Measurements from ENCODE around the gene ITIH5. TPM values are rescaled to one million over a fixed set of nuclear protein-coding genes. Genes with fewer than 3 reads are reported as not detected.

ITIH5 gene
- total and polyA plus RNA-seq, 2 of the 13 experiments (the other 11 are each of a cell fraction or from before 2014, with no cell fraction given) = 4.7 to 8.9 TPM

GRCh38 chr10:7567911-7568620 lies 98.7 kb downstream of the ITIH5 start:
- intact Hi-C loops (cut with micrococcal nuclease; ENCODE audit: unreplicated experiment) (no loop called here), in situ Hi-C loops (cut with HindIII; ENCODE audit: extremely low pct_ligation_motif_present, low pct_unique_long_range_greater_than_20kb) (no loop called here)
- no peaks in the 10 kb centered on the region for H3K4me1 ChIP-seq (ENCODE audit: insufficient read depth, low read length)
- FAIRE-seq (no peak), ATAC-seq (no peak), DNase-seq (ENCODE audit: low spot score) (no peak)
- POLR2A ChIA-PET = no interaction called here
- no peak overlapping the region for H3K4me3 ChIP-seq (replicated peaks in 1 of 3; ENCODE audit: insufficient read depth in 1 of 3, low read depth in 2 of 3, low read length in 3 of 3)
- no peak overlapping the region for H3K4me2 ChIP-seq (ENCODE audit: low read depth, low read length)
- no peaks in the 10 kb centered on the region for H3K27me3 ChIP-seq (ENCODE audit: control insufficient read depth in 1 of 2, insufficient read depth in 2 of 2, low read length in 2 of 2)
- no peak overlapping the region for H3K27ac ChIP-seq (ENCODE audit: extremely low read length, insufficient read depth, low read length)
- H3K9ac ChIP-seq (ENCODE audit: insufficient read depth, low read depth, low read length) = no peak overlapping the region
- TF ChIP-seq ZMYM4 (CRISPR knock-in tag; IDR thresholded peaks at IDR 0.05) = no peak
- TF ChIP-seq, protein P1, sequence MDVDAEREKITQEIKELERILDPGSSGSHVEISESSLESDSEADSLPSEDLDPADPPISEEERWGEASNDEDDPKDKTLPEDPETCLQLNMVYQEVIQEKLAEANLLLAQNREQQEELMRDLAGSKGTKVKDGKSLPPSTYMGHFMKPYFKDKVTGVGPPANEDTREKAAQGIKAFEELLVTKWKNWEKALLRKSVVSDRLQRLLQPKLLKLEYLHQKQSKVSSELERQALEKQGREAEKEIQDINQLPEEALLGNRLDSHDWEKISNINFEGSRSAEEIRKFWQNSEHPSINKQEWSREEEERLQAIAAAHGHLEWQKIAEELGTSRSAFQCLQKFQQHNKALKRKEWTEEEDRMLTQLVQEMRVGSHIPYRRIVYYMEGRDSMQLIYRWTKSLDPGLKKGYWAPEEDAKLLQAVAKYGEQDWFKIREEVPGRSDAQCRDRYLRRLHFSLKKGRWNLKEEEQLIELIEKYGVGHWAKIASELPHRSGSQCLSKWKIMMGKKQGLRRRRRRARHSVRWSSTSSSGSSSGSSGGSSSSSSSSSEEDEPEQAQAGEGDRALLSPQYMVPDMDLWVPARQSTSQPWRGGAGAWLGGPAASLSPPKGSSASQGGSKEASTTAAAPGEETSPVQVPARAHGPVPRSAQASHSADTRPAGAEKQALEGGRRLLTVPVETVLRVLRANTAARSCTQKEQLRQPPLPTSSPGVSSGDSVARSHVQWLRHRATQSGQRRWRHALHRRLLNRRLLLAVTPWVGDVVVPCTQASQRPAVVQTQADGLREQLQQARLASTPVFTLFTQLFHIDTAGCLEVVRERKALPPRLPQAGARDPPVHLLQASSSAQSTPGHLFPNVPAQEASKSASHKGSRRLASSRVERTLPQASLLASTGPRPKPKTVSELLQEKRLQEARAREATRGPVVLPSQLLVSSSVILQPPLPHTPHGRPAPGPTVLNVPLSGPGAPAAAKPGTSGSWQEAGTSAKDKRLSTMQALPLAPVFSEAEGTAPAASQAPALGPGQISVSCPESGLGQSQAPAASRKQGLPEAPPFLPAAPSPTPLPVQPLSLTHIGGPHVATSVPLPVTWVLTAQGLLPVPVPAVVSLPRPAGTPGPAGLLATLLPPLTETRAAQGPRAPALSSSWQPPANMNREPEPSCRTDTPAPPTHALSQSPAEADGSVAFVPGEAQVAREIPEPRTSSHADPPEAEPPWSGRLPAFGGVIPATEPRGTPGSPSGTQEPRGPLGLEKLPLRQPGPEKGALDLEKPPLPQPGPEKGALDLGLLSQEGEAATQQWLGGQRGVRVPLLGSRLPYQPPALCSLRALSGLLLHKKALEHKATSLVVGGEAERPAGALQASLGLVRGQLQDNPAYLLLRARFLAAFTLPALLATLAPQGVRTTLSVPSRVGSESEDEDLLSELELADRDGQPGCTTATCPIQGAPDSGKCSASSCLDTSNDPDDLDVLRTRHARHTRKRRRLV (CRISPR knock-in tag; IDR thresholded peaks at IDR 0.05) = no peak
- TF ChIP-seq PHF21A (CRISPR knock-in tag; IDR thresholded peaks at IDR 0.05) = no peak
- TF ChIP-seq ZNF788 (CRISPR knock-in tag; IDR thresholded peaks at IDR 0.05; ENCODE audit: borderline replicate concordance) = no peak
- H2AFZ ChIP-seq (ENCODE audit: low read length) = no peak overlapping the region
- BruUV-seq (replicated peaks) = no TSS peak
- no peaks in the 10 kb centered on the region for H3K79me2 ChIP-seq (ENCODE audit: insufficient read depth, low read length)
- H4K20me1 ChIP-seq (ENCODE audit: insufficient read depth, low read length) = no peaks in the 10 kb centered on the region
- CTCF ChIA-PET (ENCODE audit: low intra/inter-chr PET ratio, low total read pairs) = no interaction called here
- no peaks in the 10 kb centered on the region for H3K9me3 ChIP-seq (ENCODE audit: low read length)
- H3K36me3 ChIP-seq (replicated peaks in 1 of 2; ENCODE audit: control insufficient read depth in 1 of 2, insufficient read depth in 2 of 2, low read length in 2 of 2) = no peaks in the 10 kb centered on the region
- 91% methylated on average over 4 of the region's 4 CpGs for WGBS (ENCODE audit: low lambda C conversion rate)
